Activated naive CD4-positive, alpha-beta T cell treated with anti-CD3 and anti-CD28 coated beads, Interleukin-2, amount 10 ng/mL, durations not matched to agents 7 days and 5 days (primary cell): ENCODE measurements around the gene TXN.

ENCODE experiments used
- CTCF ChIA-PET: fragments of 350-600 bp; sonication (Branson Sonifier 250); formaldehyde crosslinking; loops from one replicate; lab custom pipeline; 2021; ENCODE audit warnings: antibody characterized with exemption; lab: Charles Lee
- DNase-seq: peaks from one replicate; pipeline ENCODE4 v3.0.0-alpha.2; 2020
- H3K27ac Mint-ChIP-seq: one replicate; pipeline ENCODE4 v1.8.0; 2021; ENCODE audit warnings: mild to moderate bottlenecking, moderate library complexity, mixed read lengths
- H3K27me3 Mint-ChIP-seq: one replicate; pipeline ENCODE4 v1.8.0; 2021; ENCODE audit warnings: mild to moderate bottlenecking, mixed read lengths
- H3K36me3 Mint-ChIP-seq: one replicate; pipeline ENCODE4 v1.8.0; 2021; ENCODE audit warnings: mixed read lengths
- H3K4me1 Mint-ChIP-seq: one replicate; pipeline ENCODE4 v1.8.0; 2021; ENCODE audit warnings: mixed read lengths
- H3K4me3 Mint-ChIP-seq: one replicate; pipeline ENCODE4 v1.8.0; 2021; ENCODE audit warnings: mild to moderate bottlenecking, moderate library complexity, mixed read lengths
- H3K9me3 Mint-ChIP-seq: one replicate; pipeline ENCODE4 v1.8.0; 2021; ENCODE audit warnings: mixed read lengths

The TXN gene

GRCh38 chr9:110251212-110251611 is 5.1 kb downstream of the TXN start:
- Mint-ChIP-seq H3K4me3 (no peak overlapping the region), H3K27me3 (no peaks in the 10 kb centered on the region), H3K27ac (no peak overlapping the region), H3K36me3 (peaks cover 35% of the 10 kb centered on the region), H3K9me3 (no peaks in the 10 kb centered on the region), H3K4me1 (peaks cover 44% of the 10 kb centered on the region)
- CTCF ChIA-PET: no interaction called here
- DNase-seq: no peak

- Mint-ChIP-seq H3K9me3 (no peaks in the 10 kb centered on the region), H3K27me3 (no peaks in the 10 kb centered on the region), H3K27ac (no peak overlapping the region), H3K4me3 (no peak overlapping the region), H3K4me1 (peaks cover 36% of the 10 kb centered on the region), H3K36me3 (peaks cover 35% of the 10 kb centered on the region)
- DNase-seq: no peak
- CTCF ChIA-PET: no interaction called here
Measured at GRCh38 chr9:110249603-110250002, 6.7 kb downstream of the TXN start.

- CTCF ChIA-PET: no interaction called here
- no peak overlapping the region for H3K27ac Mint-ChIP-seq
- H3K9me3 Mint-ChIP-seq: no peaks in the 10 kb centered on the region
- peaks cover 38% of the 10 kb centered on the region for H3K36me3 Mint-ChIP-seq
- peaks cover 24% of the 10 kb centered on the region for H3K4me1 Mint-ChIP-seq
- no peak for DNase-seq
- H3K27me3 Mint-ChIP-seq: no peaks in the 10 kb centered on the region
- H3K4me3 Mint-ChIP-seq: no peak overlapping the region
Measured at GRCh38 chr9:110248361-110248760, 7.9 kb downstream of the TXN start.

- Mint-ChIP-seq H3K27me3 (no peaks in the 10 kb centered on the region), H3K4me1 (peaks cover 6% of the 10 kb centered on the region), H3K36me3 (peaks cover 40% of the 10 kb centered on the region), H3K27ac (no peak overlapping the region), H3K4me3 (no peak overlapping the region), H3K9me3 (no peaks in the 10 kb centered on the region)
- CTCF ChIA-PET: no interaction called here
- DNase-seq: no peak
Measured at GRCh38 chr9:110246214-110246613, 10.1 kb downstream of the TXN start.

GRCh38 chr9:110244616-110245015 is 11.7 kb downstream of the TXN start:
- Mint-ChIP-seq H3K27ac (no peak overlapping the region), H3K9me3 (no peaks in the 10 kb centered on the region), H3K4me3 (no peak overlapping the region), H3K4me1 (peaks cover 3% of the 10 kb centered on the region), H3K27me3 (no peaks in the 10 kb centered on the region), H3K36me3 (peaks cover 32% of the 10 kb centered on the region)
- no peak for DNase-seq
- CTCF ChIA-PET: no interaction called here

- no peak overlapping the region for H3K4me3 Mint-ChIP-seq
- CTCF ChIA-PET: no interaction called here
- DNase-seq: no peak
- H3K9me3 Mint-ChIP-seq: no peaks in the 10 kb centered on the region
- H3K27me3 Mint-ChIP-seq: no peaks in the 10 kb centered on the region
- no peak overlapping the region for H3K27ac Mint-ChIP-seq
- no peaks in the 10 kb centered on the region for H3K4me1 Mint-ChIP-seq
- H3K36me3 Mint-ChIP-seq: peaks cover 20% of the 10 kb centered on the region
Measured at GRCh38 chr9:110241858-110242321, 14.4 kb downstream of the TXN start.

- H3K36me3 Mint-ChIP-seq: peaks cover 15% of the 10 kb centered on the region
- no peak for DNase-seq
- no peak overlapping the region for H3K27ac Mint-ChIP-seq
- no peaks in the 10 kb centered on the region for H3K9me3 Mint-ChIP-seq
- no peaks in the 10 kb centered on the region for H3K4me1 Mint-ChIP-seq
- H3K4me3 Mint-ChIP-seq: no peak overlapping the region
- H3K27me3 Mint-ChIP-seq: no peaks in the 10 kb centered on the region
- CTCF ChIA-PET: no interaction called here
Measured at GRCh38 chr9:110241260-110241857, 14.9 kb downstream of the TXN start.

- no peaks in the 10 kb centered on the region for H3K4me1 Mint-ChIP-seq
- CTCF ChIA-PET: no interaction called here
- no peak for DNase-seq
- no peaks in the 10 kb centered on the region for H3K27me3 Mint-ChIP-seq
- no peak overlapping the region for H3K27ac Mint-ChIP-seq
- H3K9me3 Mint-ChIP-seq: no peaks in the 10 kb centered on the region
- H3K36me3 Mint-ChIP-seq: peaks cover 12% of the 10 kb centered on the region
- H3K4me3 Mint-ChIP-seq: no peak overlapping the region
Measured at GRCh38 chr9:110240198-110240597, 16.1 kb downstream of the TXN start.

- DNase-seq: no peak
- no peak overlapping the region for H3K27ac Mint-ChIP-seq
- no peaks in the 10 kb centered on the region for H3K4me1 Mint-ChIP-seq
- H3K9me3 Mint-ChIP-seq: no peaks in the 10 kb centered on the region
- H3K4me3 Mint-ChIP-seq: no peak overlapping the region
- H3K27me3 Mint-ChIP-seq: peaks cover 14% of the 10 kb centered on the region
- CTCF ChIA-PET: interaction anchor here (1.0 to 1.2 kb wide), 2 partner anchors 9 to 326 kb away, joined by 3 read pairs; no protein-coding TSS in a partner anchor
- no peaks in the 10 kb centered on the region for H3K36me3 Mint-ChIP-seq
Measured at GRCh38 chr9:110228321-110228720, 28.0 kb downstream of the TXN start.

- DNase-seq: no peak
- Mint-ChIP-seq H3K4me3 (no peak overlapping the region), H3K36me3 (no peaks in the 10 kb centered on the region), H3K27me3 (peaks cover 16% of the 10 kb centered on the region), H3K4me1 (no peaks in the 10 kb centered on the region), H3K9me3 (no peaks in the 10 kb centered on the region), H3K27ac (no peak overlapping the region)
- CTCF ChIA-PET: no interaction called here
Measured at GRCh38 chr9:110224583-110224982, 31.7 kb downstream of the TXN start.

GRCh38 chr9:110220809-110221208 is 35.5 kb downstream of the TXN start:
- no peaks in the 10 kb centered on the region for H3K4me1 Mint-ChIP-seq
- CTCF ChIA-PET: interaction anchor here (0.6 to 4.8 kb wide), 3 partner anchors 33 to 443 kb away, joined by 3 to 59 read pairs (median 3); no protein-coding TSS in a partner anchor

GRCh38 chr9:110217656-110218099 is 38.6 kb downstream of the TXN start:
- Mint-ChIP-seq H3K27ac (no peak overlapping the region), H3K9me3 (no peaks in the 10 kb centered on the region), H3K27me3 (peaks cover 25% of the 10 kb centered on the region), H3K4me1 (peaks cover 11% of the 10 kb centered on the region), H3K36me3 (no peaks in the 10 kb centered on the region), H3K4me3 (no peak overlapping the region)
- no peak for DNase-seq
- CTCF ChIA-PET: interaction anchor here (0.6 to 4.8 kb wide), 14 partner anchors 11 to 643 kb away, joined by 3 to 59 read pairs (median 4); partner anchors contain the start of gene TXN

More at GRCh38 chr9:110220809-110221208, 35.5 kb downstream of the TXN start:
- Mint-ChIP-seq H3K36me3 (no peaks in the 10 kb centered on the region), H3K27ac (no peak overlapping the region), H3K27me3 (peaks cover 16% of the 10 kb centered on the region), H3K4me3 (no peak overlapping the region), H3K9me3 (no peaks in the 10 kb centered on the region)
- no peak for DNase-seq

GRCh38 chr9:110214586-110215355 is 41.5 kb downstream of the TXN start:
- H3K36me3 Mint-ChIP-seq: no peaks in the 10 kb centered on the region
- CTCF ChIA-PET: interaction anchor here (1.1 to 3.1 kb wide), 6 partner anchors 15 to 328 kb away, joined by 3 to 21 read pairs (median 4); no protein-coding TSS in a partner anchor
- H3K27me3 Mint-ChIP-seq: peaks cover 26% of the 10 kb centered on the region
- H3K9me3 Mint-ChIP-seq: no peaks in the 10 kb centered on the region
- H3K27ac Mint-ChIP-seq: no peak overlapping the region
- DNase-seq: no peak
- peaks cover 11% of the 10 kb centered on the region for H3K4me1 Mint-ChIP-seq
- H3K4me3 Mint-ChIP-seq: no peak overlapping the region

- DNase-seq: no peak
- Mint-ChIP-seq H3K4me3 (no peak overlapping the region), H3K36me3 (no peaks in the 10 kb centered on the region), H3K27ac (peak overlapping the region; percentile 42), H3K27me3 (peaks cover 30% of the 10 kb centered on the region), H3K9me3 (no peaks in the 10 kb centered on the region), H3K4me1 (peaks cover 11% of the 10 kb centered on the region)
- CTCF ChIA-PET: interaction anchor here (1.1 to 3.1 kb wide), 6 partner anchors 14 to 327 kb away, joined by 3 to 21 read pairs (median 4); no protein-coding TSS in a partner anchor
Measured at GRCh38 chr9:110214090-110214489, 42.2 kb downstream of the TXN start.
